Epithelial cell of esophagus (primary cell): ENCODE results near the gene ATAD2B.

Experiments
- DNase-seq: peaks from one replicate; pipeline ENCODE4 v3.0.0; 2010; ENCODE audit warnings: low read depth
- H3K4me3 ChIP-seq: 2 replicates; pipeline ENCODE4 v1.5.1; 2011; ENCODE audit warnings: mild to moderate bottlenecking, low read length, control low read depth
- TF ChIP-seq, protein P1 (sequence below): IDR thresholded peaks from 2 replicates; pipeline ENCODE4 v1.5.1; 2011; ENCODE audit warnings: low read depth, mild to moderate bottlenecking, low read length, control low read depth, inconsistent platforms; ENCODE audit not compliant: insufficient read depth; ENCODE audit errors: missing control alignments

The ATAD2B gene

DNA sequence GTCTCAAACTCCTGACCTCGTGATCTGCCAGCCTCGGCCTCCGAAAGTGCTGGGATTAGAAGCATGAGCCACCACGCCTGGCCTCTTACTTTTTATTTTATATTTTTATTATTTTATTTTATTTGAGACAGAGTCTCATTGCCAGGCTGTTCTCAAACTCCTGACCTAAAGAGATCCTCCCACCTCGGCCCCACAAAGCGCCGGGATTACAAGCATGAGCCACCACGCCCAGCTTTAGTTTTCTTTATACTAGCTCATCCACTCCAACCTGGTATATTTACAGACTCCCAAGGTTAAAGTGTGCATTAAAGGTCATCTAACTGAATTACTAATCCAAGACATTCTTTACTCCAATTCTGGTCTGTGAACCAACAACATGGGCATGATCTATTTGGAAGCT lies 26.8 kb downstream of the ATAD2B start:
- H3K4me3 ChIP-seq: no peak overlapping the region
- no peak for DNase-seq
- TF ChIP-seq, protein P1, sequence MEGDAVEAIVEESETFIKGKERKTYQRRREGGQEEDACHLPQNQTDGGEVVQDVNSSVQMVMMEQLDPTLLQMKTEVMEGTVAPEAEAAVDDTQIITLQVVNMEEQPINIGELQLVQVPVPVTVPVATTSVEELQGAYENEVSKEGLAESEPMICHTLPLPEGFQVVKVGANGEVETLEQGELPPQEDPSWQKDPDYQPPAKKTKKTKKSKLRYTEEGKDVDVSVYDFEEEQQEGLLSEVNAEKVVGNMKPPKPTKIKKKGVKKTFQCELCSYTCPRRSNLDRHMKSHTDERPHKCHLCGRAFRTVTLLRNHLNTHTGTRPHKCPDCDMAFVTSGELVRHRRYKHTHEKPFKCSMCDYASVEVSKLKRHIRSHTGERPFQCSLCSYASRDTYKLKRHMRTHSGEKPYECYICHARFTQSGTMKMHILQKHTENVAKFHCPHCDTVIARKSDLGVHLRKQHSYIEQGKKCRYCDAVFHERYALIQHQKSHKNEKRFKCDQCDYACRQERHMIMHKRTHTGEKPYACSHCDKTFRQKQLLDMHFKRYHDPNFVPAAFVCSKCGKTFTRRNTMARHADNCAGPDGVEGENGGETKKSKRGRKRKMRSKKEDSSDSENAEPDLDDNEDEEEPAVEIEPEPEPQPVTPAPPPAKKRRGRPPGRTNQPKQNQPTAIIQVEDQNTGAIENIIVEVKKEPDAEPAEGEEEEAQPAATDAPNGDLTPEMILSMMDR: no peak

DNA sequence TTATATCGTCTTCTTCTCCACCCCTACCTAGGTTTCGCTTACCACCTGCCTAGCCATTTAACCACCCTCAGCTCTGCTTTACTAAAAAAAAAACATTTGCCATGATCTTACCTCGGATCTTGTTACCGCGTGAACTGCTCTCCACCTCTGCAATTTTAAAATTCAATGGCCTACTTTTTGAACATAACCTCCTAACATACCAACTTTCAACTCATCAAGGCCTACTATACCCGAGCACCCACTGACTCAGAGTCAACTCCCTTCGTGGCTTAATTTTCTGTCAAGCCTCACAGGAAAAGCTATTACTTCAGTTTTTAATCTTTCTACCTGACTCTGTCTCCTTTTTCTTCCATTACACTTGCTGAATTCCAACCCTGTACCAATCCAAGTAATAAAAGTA lies 55.7 kb downstream of the ATAD2B start:
- TF ChIP-seq, protein P1: no peak
- no peak for DNase-seq
- no peak overlapping the region for H3K4me3 ChIP-seq

DNA sequence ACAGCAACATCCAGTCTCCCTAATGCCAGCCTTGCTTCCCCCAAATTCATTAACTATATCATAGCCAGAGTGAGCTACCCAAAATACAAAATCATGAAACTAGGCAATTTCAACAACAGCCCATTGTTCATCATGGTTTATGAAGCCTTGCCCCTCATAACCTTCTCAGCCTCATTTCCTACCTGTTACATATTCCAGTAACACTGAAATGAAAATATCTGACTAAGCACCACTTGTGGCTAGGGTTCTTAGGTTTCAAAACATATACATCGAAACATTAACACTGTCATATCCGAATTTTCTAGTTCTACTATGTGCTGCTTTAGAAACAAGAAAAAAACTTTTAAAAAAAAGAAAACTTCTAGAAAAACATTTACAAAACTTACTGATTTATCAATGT lies 59.5 kb downstream of the ATAD2B start:
- no peak for DNase-seq
- TF ChIP-seq, protein P1: no peak
- H3K4me3 ChIP-seq: no peak overlapping the region

DNA sequence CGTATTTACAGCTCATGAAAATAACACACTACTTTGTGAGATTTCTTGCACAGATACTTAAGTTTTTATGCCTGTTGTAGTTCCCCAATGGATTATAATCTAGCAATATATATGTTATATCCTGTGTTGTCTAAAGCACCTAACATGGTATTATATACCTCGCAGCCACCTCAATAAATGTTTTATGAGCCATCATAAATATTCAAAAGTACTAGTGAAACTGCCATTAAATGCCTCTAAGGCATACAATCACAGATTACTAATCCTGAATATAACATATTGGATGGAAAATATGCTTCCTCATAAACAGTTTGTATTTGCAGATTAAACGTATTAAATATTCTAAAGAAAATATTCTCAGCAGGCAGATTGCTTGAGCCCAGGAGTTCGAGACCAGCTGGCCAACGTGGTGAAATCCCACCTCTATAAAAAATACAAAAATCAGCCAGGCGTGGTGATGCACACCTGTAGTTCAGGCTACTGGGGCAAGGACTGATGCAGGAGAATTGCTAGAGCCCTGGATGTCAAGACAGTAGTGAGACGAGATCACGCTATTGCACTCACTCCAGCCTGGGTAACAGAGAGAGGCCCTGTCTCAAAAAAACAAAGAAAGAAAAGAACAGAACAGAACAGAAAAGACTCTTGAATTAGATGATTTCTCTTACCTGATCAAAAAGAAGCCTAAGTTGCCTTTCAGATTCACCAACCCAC lies 64.1 kb downstream of the ATAD2B start:
- H3K4me3 ChIP-seq: no peak overlapping the region
- TF ChIP-seq, protein P1: no peak
- DNase-seq: no peak

DNA sequence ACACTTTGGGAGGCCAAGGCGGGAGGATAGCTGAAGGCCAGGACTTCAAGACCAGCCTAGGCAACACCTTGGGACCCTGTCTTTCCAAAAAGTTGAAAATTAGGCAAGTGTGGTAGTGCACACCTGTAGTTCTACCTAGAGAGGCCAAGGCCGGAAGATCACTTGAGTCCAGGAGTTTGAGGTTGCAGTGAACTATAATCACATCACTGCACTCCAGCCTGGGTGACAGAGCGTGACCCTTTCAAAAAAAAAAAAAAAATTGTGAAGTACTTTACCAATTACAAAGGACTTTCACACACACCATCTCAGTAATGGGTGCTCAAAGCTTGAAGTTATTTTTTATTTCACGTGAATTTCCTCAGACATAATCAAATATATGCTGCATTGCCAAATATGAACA lies 65.0 kb downstream of the ATAD2B start:
- DNase-seq: no peak
- H3K4me3 ChIP-seq: no peak overlapping the region
- TF ChIP-seq, protein P1: no peak

DNA sequence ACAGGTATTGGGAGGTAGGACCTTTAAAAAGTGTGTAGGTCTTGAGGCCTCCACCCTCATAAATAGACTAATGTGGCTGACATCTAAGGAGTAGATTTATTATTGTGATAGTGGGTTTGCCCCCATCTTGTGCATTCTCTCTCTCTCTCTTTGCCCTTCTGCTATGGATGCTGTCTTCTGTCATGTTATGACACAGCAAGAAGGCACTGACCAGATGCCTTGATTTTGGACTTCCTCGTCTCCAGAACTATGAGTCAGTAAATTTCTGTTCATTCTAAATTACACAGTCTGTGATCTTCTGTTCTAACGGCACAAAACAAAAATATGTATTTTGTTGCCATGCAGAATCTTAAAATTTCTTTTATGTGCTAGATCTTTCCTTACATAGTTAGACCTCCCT lies 66.9 kb downstream of the ATAD2B start:
- TF ChIP-seq, protein P1: no peak
- DNase-seq: peak; percentile 10
- H3K4me3 ChIP-seq: no peak overlapping the region

DNA sequence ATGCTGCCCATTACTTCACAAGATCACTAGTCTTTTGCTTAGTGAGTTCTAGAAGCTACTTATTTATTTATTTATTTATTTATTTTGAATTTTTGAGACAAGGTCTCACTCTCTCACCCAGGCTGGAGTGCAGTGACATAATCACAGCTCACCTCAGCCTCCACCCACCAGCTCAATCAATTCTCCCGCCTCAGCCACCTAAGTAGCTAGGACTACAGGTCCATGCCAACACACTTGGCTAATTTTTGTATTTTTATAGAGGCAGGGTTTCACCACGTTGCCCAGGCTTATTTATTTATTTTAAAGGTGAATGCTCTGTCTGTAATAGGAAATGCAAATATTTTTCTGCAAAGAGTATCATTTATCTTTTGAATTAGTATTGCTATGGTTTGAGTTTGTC lies 67.7 kb downstream of the ATAD2B start:
- DNase-seq: no peak
- TF ChIP-seq, protein P1: no peak
- no peak overlapping the region for H3K4me3 ChIP-seq
